T-helper 1 cell (primary cell): ENCODE data around the gene BAD.
"Not testable (repeated sequence)": the region's sequence is repeated elsewhere in the genome, so short reads cannot be mapped to it uniquely, and the experiment has no call there.

Source experiments
- DNase-seq, 5 donors: peaks; one replicate each; pipeline ENCODE4 v3.0.0-alpha.2; 2012 to 2020
- total RNA-seq, 4 donors: gene quantifications; one replicate each; lab custom pipeline; 2026; lab: John Stamatoyannopoulos, UW

Gene BAD
- 14.5 to 23.1 (median 18.3) reads per million in 4 donors for total RNA-seq

DNA sequence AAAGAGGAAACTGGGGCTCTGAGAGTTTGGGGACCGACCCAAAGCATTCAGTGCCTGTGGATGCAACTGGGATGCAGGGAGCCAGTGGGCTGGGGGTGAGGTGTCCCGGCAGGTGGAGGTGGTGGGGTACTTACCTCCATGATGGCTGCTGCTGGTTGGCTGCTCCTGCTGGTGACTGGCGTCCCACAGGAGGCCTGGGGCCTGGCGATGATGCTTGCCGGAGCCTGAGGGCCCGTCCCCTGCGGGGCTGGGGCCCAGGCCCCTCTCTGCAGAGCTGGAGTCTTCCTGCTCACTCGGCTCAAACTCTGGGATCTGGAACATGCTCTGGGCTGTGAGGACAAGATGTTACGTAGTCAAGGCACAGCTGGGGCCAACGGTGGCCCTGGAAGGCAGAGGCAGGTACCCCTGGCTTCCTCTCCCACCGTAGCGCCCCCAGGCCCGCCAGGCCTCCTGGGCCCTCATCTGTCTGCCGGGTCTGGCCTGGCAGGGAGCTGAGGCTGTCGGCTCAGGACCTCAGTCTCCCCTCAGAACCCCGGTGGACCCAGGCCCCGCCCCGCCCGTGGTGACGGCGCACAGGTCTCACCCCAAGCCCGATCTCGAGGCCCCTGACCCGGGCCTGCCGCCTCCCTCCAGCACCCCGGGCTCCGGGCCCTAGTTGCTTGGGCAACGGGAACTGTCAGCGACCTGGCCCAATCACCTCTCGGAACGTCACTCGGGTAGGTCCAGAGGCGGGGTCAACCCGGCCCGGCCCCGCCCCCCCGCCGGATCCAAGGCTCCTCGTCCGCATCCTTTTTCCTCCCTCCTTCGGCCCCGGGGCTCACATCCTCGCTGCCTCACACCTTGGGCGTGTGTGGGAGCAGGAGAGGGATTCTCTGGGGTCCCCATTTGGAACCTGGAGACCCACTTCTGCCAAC lies at the start of gene BAD:
BAD (minus strand) TSS at position 618 of the 914 bp plus-strand sequence; CDS start at position 321, 297 bp downstream.
- DNase-seq, result peak; percentile 89 to 94 (median 92)

DNA sequence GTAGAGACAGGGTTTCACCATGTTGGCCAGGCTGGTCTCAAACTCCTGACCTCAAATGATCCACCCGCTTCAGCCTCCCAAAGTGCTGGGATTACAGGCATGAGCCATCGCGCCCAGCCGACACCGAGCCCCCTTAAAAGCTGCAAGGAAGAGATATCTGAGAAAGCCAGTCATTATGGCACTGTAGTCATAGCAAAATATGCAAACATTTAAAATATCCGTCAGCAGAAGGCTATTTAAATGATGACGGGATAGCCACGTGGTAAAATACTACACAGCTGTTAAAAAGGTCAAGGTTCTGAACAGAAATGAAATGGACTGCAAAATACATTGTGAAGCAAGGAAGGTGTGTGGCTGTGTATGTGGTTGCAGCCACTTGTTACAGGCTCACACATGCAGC lies 49.1 kb upstream of the BAD start:
- DNase-seq, result no peak

DNA sequence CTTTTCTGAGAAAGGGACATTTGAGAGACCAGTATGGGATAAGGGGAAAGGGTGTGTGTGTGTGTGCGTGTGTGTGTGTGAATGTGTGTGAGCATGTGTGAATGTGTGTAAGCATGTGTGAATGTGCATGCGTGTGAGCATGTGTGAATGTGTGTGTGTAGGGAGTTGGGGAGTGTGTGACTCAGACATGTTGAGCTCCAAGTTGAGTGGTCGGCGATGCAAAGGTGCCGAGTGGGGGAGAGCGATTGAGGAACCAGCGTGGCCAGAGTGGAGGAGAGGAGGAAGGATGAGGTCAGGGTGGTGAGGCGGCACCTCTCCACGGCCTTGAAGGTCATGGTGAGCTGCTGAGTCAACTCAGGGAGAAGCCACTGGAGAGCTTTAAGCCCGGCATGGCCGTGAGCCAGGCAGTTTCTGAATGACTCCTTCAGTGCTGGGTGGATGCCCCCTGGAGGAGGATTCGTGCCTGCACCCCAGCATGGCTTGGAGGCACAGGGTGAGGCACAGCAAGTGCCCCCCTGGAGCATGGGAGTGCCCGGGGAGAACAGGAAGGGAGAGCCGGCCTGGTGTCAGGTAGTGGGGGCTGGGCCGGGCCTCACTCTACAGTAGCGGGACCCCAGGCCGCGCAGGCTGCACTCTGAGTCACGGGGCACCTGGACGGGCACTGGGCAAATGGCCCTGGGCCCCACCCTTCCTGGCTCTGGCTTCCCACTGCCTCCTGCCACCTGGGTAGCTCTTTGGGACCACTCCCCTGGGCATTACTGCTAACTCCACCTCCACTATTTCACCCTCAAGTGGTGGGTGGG lies 47.3 kb upstream of the BAD start:
- peak in 4 of 5 donors; percentile 43 to 86 (median 46) for DNase-seq

DNA sequence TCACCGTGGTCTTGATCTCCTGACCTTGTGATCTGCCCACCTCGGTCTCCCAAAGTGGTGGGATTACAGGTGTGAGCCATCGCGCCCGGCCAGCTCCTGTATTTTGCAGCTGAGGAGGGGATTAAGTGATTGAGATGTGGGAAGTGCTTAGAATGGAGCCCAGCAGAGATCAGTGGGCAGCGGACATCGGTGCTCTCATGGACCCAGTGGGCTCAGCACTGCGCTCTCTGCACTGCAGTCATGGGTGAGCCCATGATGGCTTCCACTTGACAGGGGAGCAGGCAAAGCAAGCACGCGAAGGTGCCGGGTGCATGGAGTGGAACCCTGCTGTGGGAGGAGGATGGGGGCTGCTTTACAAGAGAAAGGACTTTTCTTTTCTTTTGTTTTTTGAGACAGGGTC lies 46.4 kb upstream of the BAD start:
- no peak for DNase-seq

DNA sequence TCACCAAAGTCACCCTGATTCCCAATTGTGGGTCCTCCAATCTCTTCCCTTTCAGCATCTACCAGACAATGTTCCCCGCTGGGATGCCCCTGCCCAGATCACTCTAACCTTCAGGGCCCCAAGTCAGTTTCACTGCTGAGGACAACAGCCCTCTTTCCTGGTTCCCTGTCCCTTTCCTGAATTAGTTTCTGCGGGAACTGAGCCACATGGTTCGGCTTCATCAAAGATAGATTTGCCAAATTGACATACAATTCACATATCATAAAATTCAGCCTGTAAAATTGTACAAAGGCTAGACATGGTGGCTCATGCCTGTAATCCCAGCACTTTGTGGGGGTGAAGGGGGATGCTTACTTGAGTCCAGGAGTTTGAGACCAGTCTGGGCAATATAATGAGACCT lies 43.5 kb upstream of the BAD start:
- DNase-seq, result no peak

DNA sequence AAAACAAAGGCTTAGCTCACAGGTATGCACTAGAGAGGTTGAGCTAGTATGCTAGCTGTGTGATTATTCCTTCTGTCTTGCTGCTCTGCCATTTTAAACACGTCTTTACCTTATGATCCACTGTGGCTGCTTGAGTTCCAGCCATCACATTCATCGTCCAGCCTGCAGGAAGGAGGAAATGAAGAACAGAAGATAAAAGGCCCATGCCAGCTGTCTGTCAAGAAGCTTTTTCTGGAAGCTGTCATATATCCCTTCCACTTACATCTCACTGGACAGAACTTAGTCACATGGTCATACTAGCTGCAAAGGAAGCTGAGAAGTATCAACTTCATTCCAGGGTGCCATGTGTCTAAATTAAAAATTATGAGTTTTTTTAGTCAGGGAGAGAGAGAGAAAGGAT lies 42.9 kb upstream of the BAD start:
- no peak for DNase-seq

DNA sequence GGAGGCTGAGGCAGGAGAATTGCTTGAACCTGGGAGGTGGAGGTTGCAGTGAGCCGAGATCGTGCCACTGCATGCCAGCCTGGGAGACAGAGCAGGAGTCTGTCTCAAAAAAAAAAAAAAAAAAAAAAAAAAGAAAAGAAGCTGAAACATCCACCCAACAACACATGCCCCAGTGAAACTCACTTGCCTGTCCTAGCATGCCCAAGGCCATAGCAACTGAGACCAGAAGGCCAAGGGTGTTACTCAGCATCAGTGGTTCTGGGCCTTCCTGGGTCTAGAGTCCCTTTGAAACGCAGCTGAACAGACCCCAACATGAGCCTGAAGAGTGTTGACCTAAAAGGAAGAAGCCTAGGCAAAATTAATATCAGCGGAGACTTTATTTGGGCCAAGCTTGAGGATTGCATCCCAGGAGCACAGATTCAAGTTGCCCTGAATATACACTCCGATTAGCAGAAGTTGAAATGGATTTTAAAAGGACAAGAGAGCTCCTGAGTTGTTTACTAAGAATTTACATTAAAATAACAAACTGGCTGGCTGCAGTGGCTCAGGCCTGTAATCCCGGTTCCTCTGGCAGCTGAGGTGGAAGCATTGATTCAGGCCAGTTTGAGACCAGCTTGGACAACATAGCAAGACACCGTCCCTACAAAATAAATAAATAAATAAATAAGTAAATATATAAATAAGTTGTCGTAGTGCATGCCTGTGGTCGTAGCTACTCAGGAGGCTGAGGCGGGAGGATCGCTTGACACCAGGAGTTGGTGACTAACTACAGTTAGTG lies 40.4 kb upstream of the BAD start:
- no peak for DNase-seq

DNA sequence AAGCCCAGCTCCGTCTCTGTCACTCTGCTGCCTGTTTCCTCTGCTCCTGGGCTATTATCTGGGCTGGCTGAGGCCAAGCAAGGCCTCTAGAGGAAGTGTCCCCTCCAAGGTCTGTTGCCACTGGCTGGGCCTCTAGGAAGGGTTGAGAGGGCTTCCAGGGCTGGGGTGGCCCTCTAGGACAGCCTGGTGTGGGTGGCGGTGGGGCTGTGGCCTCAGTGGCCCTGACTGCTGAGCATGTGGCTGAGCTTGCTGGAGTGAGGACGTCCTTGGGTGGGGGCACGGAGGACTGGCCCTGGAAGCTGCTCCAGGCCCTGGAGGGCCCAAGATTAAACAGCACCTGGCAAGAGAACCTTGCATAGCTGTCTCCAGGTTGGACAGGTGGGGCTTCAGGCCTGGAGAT lies 39.5 kb upstream of the BAD start:
- not testable (repeated sequence) for DNase-seq

DNA sequence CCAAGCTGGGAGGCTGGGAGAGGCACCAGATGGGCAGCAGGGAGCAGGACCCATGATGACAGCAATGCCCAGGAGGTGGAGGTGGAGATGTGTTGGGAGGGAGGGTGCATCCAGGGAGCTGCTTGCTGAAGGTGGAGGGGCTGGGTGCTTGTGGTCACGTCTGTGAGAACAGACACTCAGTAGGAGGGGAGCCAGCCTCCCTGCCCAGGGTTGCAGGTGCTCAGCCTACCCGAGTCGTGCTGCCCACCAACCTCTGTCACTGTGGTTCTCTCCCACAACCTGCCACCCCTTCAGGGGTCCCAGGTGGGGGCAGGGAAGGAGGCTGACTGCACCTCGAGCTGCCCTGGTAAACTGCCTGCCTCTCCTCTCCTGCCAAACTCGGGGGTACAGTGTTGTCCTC lies 38.9 kb upstream of the BAD start:
- no peak for DNase-seq

DNA sequence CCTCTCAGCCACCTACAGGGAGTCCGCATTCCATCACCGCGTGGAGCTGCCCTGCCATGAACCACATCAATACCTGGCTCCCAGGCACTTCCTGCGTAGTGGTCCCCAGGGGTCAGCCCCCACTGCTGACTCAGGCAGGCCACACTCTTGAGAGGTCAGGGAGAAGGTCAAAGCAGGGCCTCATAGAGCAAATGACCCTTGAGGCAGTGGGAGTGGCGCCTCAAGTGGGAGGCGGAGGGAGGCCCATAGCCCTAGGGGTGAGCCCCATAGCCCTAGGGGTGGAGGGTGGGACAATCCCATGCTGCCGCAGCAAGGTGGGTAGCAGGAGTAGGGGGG lies 38.4 kb upstream of the BAD start:
- DNase-seq, result no peak

DNA sequence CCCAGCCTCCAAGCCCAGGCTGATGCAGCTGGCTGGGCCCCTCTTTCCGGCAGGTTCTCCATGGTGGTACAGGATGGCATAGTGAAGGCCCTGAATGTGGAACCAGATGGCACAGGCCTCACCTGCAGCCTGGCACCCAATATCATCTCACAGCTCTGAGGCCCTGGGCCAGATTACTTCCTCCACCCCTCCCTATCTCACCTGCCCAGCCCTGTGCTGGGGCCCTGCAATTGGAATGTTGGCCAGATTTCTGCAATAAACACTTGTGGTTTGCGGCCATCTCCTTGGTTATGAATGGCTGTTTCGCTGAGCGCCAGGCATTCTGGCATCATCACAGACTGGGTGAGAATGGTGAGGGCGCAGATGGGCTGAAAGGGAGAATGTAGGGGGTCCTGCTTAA lies 37.1 kb upstream of the BAD start:
- no peak for DNase-seq

DNA sequence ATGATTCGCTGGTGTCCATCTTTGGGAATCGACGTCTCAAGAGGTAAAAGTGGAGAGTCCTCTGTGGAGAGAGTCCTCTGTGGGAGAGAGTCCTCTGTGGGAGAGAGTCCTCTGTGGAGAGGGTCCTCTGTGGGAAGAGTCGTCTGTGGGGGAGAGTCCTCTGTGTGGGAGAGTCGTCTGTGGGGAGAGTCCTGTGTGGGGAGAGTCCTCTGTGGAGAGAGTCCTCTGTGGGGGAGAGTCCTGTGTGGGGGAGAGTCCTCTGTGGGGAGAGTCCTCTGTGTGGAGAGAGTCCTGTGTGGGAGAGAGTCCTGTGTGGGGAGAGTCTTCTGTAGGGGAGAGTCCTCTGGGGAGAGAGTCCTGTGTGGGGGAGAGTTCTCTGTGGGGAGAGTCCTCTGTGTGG lies 36.6 kb upstream of the BAD start:
- no peak for DNase-seq

DNA sequence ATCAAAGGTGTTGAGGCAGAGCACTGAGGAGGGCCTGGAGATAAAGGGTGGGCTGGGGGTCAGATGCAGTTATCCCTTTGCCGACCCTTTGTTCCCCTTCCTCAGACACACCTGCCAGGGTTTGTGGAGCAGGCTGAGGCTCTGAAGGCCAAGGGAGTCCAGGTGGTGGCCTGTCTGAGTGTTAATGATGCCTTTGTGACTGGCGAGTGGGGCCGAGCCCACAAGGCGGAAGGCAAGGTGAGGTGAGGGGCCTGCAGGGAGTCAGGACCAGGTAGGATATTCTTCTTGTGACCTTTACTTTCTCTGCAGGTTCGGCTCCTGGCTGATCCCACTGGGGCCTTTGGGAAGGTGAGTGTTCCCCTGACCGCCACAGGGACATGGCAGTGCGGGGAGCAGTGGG lies 36.1 kb upstream of the BAD start:
- no peak for DNase-seq

DNA sequence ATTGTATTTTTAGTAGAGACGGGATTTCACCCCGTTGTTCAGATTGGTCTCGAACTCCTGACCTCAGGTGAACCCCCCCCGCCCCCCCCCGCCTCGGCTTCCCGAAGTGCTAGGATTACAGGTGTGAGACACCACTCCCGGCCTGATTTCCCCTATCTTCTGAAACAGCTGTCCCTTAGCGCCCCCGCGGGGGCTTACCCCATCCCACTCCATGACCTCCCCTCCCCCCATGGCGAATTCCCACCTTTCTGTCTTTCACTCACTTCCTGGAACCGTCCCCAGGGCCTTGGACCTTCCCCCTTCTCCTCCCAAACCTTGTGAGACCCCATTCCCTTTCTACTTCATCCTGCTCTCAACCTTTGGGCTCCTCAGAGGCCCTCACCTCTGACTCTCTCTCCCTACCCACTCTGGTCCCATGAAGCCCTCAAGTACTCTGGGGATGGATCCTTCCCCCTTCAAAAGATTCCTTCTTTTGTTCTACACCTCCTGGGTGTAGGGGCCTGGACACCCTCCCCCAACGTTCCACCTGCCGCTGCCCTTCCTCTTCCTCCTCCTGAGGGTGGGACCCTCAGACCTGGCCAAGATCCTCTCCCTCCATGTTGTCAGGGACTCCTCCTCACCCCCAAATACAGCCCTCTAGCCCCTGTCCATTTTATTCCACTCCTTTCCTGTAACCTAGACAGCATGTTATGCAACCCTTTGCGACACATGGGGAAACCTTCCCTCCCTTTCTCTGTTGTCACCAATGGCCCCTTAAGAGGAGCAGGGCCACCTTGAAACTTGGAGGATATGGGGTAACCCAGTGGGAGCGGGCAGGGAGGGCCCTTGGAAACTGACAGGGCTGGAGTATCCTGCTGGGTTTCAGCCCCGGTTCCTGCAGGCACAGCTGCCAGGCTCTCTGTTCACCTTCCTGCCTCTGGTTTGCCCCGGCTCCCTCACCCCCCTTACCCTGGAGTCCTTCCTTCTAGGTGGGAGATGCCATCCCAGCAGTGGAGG lies 34.6 kb upstream of the BAD start:
- DNase-seq, result no peak

DNA sequence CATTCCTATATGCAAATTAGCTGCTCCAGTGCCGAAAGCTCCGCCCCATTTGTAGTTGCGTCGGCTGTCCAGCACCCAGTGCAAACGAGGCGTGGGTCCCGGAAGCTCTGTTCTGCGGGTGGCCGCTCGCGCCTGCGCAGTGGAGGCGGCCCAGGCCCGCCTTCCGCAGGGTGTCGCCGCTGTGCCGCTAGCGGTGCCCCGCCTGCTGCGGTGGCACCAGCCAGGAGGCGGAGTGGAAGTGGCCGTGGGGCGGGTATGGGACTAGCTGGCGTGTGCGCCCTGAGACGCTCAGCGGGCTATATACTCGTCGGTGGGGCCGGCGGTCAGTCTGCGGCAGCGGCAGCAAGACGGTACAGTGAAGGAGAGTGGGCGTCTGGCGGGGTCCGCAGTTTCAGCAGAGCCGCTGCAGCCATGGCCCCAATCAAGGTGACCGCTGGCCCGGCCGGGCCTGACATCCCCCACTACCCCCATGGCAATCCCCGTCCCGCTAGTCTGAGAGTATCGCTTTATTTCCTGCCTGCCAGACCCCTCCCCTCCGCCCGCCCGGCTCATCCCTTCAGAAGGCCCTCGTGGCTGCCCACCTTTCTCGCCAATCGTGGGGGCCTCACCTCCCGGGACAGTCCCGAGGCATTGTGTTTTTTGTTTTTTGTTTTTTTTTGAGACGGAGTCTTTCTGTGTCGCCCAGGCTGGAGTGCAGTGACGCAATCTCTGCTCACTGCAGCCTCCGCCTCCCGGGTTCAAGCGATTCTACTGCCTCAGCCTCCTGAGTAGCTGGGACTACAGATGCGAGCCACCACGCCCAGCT lies 33.7 kb upstream of the BAD start, which contains the start of gene PRDX5:
PRDX5 (plus strand) TSS at position 161 of the 805 bp plus-strand sequence; CDS start at position 256, 95 bp downstream.
- DNase-seq, result peak; percentile 89 to 99 (median 92)

DNA sequence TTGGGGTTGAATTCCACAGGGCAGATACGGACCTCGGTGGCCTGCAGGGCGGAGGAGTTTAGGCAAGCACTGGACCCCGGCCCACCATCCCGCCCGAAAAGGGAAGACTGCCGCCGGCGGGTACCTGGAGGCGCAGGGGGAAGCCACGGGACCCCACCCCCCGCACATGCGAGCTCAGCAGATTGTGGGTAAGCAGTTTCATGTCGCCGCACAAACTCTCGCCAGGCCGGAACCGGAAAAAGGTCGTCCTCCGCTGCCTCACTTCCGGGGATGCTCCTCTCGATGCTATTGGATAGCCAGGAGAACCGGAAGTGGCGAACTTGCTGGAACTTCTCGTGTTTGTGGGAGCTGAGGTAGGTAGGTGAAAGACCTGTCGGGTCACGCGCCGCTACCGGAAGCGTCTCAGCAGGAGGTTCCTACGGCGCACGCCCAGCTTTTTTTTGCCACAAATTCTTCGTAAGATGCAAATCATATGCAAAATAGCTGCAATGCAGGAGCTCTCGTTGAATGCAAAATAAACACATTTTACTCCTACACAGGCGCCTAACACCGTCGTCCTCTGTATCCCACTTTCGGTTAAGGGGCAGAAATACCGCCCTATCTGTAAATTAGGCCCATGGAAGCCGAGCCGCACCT lies 33.0 kb upstream of the BAD start, which contains the start of gene TRMT112:
TRMT112 (minus strand) TSS at position 235 of the 636 bp plus-strand sequence; CDS start at position 202, 33 bp downstream.
- DNase-seq, result peak; percentile 93 to 99 (median 97)

DNA sequence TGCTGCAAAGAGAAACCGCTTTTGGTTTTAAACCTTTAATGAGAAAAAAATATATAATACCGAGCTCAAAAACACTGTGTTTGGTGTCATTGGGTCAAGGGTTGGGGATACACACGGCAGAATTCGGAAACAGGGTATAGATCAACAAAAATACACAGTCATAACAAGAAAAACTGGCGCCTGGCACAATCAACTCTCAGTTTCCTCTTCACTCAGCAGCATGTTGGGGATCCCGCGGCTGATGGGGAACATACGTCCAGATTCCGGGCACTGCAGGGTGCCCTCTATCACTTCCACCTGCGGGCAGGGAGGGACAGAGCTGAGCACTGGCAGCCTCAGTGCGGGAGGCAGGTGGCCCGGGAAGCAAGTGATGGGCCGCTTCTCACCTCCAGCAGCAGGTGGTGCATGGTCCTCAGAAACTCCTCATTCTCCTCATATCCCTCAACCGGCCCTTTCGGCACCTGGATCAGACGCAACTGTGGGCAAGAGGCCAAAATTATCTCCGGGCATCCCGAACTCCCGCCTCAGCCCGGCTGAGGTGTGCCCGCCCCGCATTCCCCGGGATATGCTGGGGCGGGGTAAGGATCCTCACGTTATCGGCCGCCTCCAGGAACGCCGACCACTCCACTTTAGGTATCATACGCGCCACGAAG lies 32.3 kb upstream of the BAD start:
- DNase-seq, result peak in 3 of 5 donors; percentile 38 to 69 (median 41)

DNA sequence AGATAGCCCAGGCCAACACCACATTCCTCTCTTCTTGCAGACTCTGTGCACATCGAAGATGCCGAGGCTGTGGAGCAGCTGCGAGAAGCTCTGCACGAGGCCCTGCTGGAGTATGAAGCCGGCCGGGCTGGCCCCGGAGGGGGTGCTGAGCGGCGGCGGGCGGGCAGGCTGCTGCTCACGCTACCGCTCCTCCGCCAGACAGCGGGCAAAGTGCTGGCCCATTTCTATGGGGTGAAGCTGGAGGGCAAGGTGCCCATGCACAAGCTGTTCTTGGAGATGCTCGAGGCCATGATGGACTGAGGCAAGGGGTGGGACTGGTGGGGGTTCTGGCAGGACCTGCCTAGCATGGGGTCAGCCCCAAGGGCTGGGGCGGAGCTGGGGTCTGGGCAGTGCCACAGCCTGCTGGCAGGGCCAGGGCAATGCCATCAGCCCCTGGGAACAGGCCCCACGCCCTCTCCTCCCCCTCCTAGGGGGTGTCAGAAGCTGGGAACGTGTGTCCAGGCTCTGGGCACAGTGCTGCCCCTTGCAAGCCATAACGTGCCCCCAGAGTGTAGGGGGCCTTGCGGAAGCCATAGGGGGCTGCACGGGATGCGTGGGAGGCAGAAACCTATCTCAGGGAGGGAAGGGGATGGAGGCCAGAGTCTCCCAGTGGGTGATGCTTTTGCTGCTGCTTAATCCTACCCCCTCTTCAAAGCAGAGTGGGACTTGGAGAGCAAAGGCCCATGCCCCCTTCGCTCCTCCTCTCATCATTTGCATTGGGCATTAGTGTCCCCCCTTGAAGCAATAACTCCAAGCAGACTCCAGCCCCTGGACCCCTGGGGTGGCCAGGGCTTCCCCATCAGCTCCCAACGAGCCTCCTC lies 31.4 kb upstream of the BAD start:
- DNase-seq, result not testable (repeated sequence)
